ENCODE measurements around the gene RHBDL1. TPM values are rescaled to one million over a fixed set of nuclear protein-coding genes. Genes with fewer than 3 reads are reported as not detected.

RHBDL1 gene
- total and polyA plus RNA-seq, 2 of the 8 experiments (the other 6 are each of a cell fraction or from before 2014, with no cell fraction given) = 4.0 to 8.1 TPM

DNA sequence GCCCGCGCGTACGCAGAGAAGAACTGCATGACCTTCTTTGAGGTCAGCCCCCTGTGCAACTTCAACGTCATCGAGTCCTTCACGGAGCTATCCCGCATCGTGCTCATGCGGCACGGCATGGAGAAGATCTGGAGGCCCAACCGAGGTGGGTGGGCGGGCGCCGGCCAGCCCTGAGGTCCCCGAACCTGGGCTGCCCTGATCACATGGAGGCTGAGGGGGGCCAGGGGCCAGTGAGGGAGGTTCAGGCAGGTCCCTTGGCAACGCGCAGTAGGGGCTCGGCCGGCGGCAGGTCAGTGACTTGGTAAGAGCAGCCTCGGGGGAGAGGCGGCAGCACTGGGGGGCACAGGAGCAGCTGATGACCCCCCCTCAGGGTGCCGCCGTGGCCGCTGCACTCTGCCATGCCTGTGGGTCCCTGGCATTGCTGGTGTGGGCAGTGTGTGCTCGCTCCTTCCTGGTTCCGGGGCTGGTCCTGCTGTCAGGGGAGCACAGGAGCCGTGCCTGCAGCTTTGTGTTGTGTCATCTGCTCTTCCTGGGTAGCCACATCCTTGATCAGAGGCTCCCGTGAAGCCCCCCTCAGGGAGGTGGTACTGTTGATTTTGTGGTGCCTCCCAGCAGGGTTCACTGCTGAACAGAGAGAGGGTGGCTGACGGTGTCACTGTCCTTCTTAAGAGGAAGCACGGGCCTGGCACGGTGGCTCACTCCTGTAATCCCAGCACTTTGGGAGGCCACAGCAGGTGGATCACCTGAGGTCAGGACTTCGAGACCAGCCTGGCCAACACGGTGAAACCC is 49.3 kb upstream of the RHBDL1 start:
- Histone ChIP-seq H2BK120ac (replicated peaks; ENCODE audit: low read depth, low read length) (no peak overlapping the region), H3K79me2 (ENCODE audit: control insufficient read depth in 1 of 2, insufficient read depth in 2 of 2, low read length in 2 of 2) (no peaks in the 10 kb centered on the region), H3K56ac (replicated peaks; ENCODE audit: insufficient read length, low read depth, low read length) (no peak overlapping the region), H4K20me1 (replicated peaks in 1 of 2; ENCODE audit: control insufficient read depth in 1 of 2, insufficient read depth in 2 of 2, low read length in 2 of 2) (peaks cover 0 to 2% of the 10 kb centered on the region in 2 experiments), H3K4ac (replicated peaks; ENCODE audit: insufficient read length, low read depth, low read length) (no peak overlapping the region), H3K36me3 (ENCODE audit: control insufficient read depth in 2 of 4, insufficient read depth in 4 of 4, low read length in 3 of 4) (peaks cover 0 to 4% (median 0%) of the 10 kb centered on the region in 4 experiments; a peak in 1 of 8 replicates), H2BK5ac (ENCODE audit: low read depth, low read length) (peak overlapping the region; percentile 44; the same call in 1 of the 2 replicates), H3K27me3 (replicated peaks in 1 of 4; ENCODE audit: control insufficient read depth in 3 of 4, extremely low read depth in 1 of 4, insufficient read depth in 3 of 4, low read length in 3 of 4) (no peaks in the 10 kb centered on the region), H2BK15ac (ENCODE audit: low read length) (0 out of 2 replicates have a peak overlapping the region, but pooled peaks have one; percentile 46), H3K14ac (ENCODE audit: insufficient read length) (no peak overlapping the region), H4K8ac (ENCODE audit: extremely low read depth, insufficient read depth, low read length) (peak overlapping the region; percentile 12; the same call in 1 of the 2 replicates), H3K4me2 (ENCODE audit: insufficient read depth in 1 of 2, low read depth in 2 of 2, low read length in 2 of 2) (no peak overlapping the region), H2AFZ (ENCODE audit: low read length) (no peak overlapping the region), H3K4me3 (ENCODE audit: extremely low read depth in 1 of 4, insufficient read depth in 2 of 4, low read depth in 3 of 4, low read length in 4 of 4) (no peak overlapping the region), H2AK5ac (ENCODE audit: low read depth, low read length) (no peak overlapping the region), H3K9me3 (ENCODE audit: insufficient read depth in 2 of 2, low read depth in 1 of 2, low read length in 1 of 2) (no peaks in the 10 kb centered on the region), H3K23me2 (ENCODE audit: low read depth, low read length) (peaks cover 1% of the 10 kb centered on the region; the same call in 1 of the 2 replicates), H3K23ac (ENCODE audit: insufficient read length) (no peak overlapping the region), H2BK20ac (ENCODE audit: low read length) (no peak overlapping the region), H2BK12ac (ENCODE audit: low read depth, low read length) (no peak overlapping the region), H3K79me1 (ENCODE audit: low read depth, low read length) (peaks cover 4% of the 10 kb centered on the region; the same call in 1 of the 2 replicates), H4K5ac (ENCODE audit: insufficient read length, low read depth, low read length) (no peak overlapping the region), H4K91ac (replicated peaks; ENCODE audit: insufficient read length, low read length) (no peak overlapping the region), H3K18ac (ENCODE audit: extremely low read depth, low read length) (no peak overlapping the region), H3K9ac (replicated peaks in 1 of 4; ENCODE audit: extremely low read depth in 1 of 4, low read depth in 3 of 4, low read length in 3 of 4) (no peak overlapping the region), H3K27ac (ENCODE audit: low read depth, low read length) (no peak overlapping the region), H3K4me1 (replicated peaks in 1 of 4; ENCODE audit: control insufficient read depth in 3 of 4, insufficient read depth in 4 of 4, low read length in 3 of 4) (peaks cover 0 to 34% (median 22%) of the 10 kb centered on the region in 4 experiments; a peak in 6 of 7 replicates)
- DNase-seq (ENCODE audit: low read depth in 1 of 2, low spot score in 2 of 2) = no peak
- ChIA-PET POLR2A (ENCODE audit: partially characterized antibody) (interaction anchor here (2.5 kb wide), 1 partner anchor 10 kb away, joined by 16 read pairs; the partner anchor contains the start of gene METTL26), CTCF (ENCODE audit: partially characterized antibody) (interaction anchor here (0.9 to 1.8 kb wide), 3 partner anchors 10 to 86 kb away, joined by 3 to 4 read pairs (median 3); partner anchors contain the start of gene METTL26)
- no peak for FAIRE-seq
- TF ChIP-seq SP1 (IDR thresholded peaks at IDR 0.05; ENCODE audit: low read depth, low read length) (no peak), POU5F1 (IDR thresholded peaks at IDR 0.05; ENCODE audit: low read depth, low read length) (no peak), PHF8 (conservative IDR thresholded peaks at IDR 0.05; ENCODE audit: low read depth, low read length) (no peak)
- WGBS, 2 experiments (ENCODE audit: extremely low coverage in 1 of 2, insufficient coverage in 1 of 2, insufficient read length in 1 of 2, insufficient replicate concordance in 2 of 2, low coverage in 1 of 2, low lambda C conversion rate in 2 of 2, missing lambda C conversion rate in 1 of 2) = 96% methylated on average over 26 of the region's 35 CpGs; no CpG with 5 or more reads in 1 of the 2 experiments
